HL-60 (cell line): ENCODE measurements around the gene SPATA3.

ENCODE experiments used
- DNase-seq, 2 experiments: peaks; one replicate each; pipeline ENCODE4 v3.0.0-alpha.2; 2010 to 2020; ENCODE audit warnings: low read depth in 1 of 2, low spot score in 1 of 2
- H3K27ac ChIP-seq: fragments of 250-450 bp; sonication (Bioruptor Pico); replicated peaks from 2 replicates; pipeline ENCODE4 v1.5.1; 2020; ENCODE audit warnings: mild to moderate bottlenecking, moderate library complexity
- H3K27me3 ChIP-seq: fragments of 250-450 bp; sonication (Bioruptor Pico); 2 replicates; pipeline ENCODE4 v1.5.1; 2021; ENCODE audit warnings: mild to moderate bottlenecking, moderate library complexity; ENCODE audit not compliant: insufficient read depth, poor library complexity, severe bottlenecking
- H3K4me3 ChIP-seq: replicated peaks from 2 replicates; pipeline ENCODE4 v1.5.1; 2011; ENCODE audit warnings: mild to moderate bottlenecking, control low read depth, low read length; ENCODE audit not compliant: insufficient read depth
- GABPA ChIP-seq: IDR thresholded peaks from 2 replicates; pipeline ENCODE4 v1.6.1; 2012; ENCODE audit warnings: low read depth
- POLR2AphosphoS5 ChIP-seq: IDR thresholded peaks from 2 replicates; pipeline ENCODE4 v1.6.1; 2012; ENCODE audit warnings: low read depth
- SPI1 ChIP-seq: IDR thresholded peaks from 2 replicates; pipeline ENCODE4 v1.6.1; 2012; ENCODE audit warnings: low read depth, mild to moderate bottlenecking, borderline replicate concordance
- TF ChIP-seq, protein P1 (sequence below): IDR thresholded peaks from 2 replicates; pipeline ENCODE4 v1.6.1; 2012; ENCODE audit warnings: low read depth; ENCODE audit not compliant: insufficient replicate concordance
- TF ChIP-seq, protein P2 (sequence below): IDR thresholded peaks from one replicate; pipeline ENCODE4 v1.5.1; 2011; ENCODE audit warnings: low read length, control low read depth, inconsistent platforms; ENCODE audit not compliant: insufficient read depth

Gene SPATA3

DNA sequence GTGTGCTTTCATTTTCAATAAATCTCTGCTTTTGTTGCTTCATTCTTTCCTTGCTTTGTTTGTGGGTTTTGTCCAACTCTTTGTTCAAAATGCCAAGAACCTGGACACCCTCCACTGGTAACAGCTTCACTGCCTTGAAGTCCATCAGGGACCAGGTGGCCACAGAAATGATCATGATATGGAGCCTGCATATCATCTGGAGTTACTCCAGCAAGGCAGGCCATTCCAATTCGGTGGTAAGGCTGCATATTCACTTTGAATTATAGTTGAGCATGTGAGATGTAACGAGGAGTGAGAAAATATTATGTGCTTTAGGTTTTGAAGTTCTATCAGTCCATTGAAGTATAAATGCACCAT is 26.3 kb upstream of the SPATA3 start:
- no peak overlapping the region for H3K27ac ChIP-seq
- no peak overlapping the region for H3K4me3 ChIP-seq
- DNase-seq, result no peak
- no peaks in the 10 kb centered on the region for H3K27me3 ChIP-seq
- TF ChIP-seq SPI1 (no peak), GABPA (no peak)
- TF ChIP-seq, protein P1, sequence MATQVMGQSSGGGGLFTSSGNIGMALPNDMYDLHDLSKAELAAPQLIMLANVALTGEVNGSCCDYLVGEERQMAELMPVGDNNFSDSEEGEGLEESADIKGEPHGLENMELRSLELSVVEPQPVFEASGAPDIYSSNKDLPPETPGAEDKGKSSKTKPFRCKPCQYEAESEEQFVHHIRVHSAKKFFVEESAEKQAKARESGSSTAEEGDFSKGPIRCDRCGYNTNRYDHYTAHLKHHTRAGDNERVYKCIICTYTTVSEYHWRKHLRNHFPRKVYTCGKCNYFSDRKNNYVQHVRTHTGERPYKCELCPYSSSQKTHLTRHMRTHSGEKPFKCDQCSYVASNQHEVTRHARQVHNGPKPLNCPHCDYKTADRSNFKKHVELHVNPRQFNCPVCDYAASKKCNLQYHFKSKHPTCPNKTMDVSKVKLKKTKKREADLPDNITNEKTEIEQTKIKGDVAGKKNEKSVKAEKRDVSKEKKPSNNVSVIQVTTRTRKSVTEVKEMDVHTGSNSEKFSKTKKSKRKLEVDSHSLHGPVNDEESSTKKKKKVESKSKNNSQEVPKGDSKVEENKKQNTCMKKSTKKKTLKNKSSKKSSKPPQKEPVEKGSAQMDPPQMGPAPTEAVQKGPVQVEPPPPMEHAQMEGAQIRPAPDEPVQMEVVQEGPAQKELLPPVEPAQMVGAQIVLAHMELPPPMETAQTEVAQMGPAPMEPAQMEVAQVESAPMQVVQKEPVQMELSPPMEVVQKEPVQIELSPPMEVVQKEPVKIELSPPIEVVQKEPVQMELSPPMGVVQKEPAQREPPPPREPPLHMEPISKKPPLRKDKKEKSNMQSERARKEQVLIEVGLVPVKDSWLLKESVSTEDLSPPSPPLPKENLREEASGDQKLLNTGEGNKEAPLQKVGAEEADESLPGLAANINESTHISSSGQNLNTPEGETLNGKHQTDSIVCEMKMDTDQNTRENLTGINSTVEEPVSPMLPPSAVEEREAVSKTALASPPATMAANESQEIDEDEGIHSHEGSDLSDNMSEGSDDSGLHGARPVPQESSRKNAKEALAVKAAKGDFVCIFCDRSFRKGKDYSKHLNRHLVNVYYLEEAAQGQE, result no peak
- TF ChIP-seq, protein P2, sequence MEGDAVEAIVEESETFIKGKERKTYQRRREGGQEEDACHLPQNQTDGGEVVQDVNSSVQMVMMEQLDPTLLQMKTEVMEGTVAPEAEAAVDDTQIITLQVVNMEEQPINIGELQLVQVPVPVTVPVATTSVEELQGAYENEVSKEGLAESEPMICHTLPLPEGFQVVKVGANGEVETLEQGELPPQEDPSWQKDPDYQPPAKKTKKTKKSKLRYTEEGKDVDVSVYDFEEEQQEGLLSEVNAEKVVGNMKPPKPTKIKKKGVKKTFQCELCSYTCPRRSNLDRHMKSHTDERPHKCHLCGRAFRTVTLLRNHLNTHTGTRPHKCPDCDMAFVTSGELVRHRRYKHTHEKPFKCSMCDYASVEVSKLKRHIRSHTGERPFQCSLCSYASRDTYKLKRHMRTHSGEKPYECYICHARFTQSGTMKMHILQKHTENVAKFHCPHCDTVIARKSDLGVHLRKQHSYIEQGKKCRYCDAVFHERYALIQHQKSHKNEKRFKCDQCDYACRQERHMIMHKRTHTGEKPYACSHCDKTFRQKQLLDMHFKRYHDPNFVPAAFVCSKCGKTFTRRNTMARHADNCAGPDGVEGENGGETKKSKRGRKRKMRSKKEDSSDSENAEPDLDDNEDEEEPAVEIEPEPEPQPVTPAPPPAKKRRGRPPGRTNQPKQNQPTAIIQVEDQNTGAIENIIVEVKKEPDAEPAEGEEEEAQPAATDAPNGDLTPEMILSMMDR, result no peak

DNA sequence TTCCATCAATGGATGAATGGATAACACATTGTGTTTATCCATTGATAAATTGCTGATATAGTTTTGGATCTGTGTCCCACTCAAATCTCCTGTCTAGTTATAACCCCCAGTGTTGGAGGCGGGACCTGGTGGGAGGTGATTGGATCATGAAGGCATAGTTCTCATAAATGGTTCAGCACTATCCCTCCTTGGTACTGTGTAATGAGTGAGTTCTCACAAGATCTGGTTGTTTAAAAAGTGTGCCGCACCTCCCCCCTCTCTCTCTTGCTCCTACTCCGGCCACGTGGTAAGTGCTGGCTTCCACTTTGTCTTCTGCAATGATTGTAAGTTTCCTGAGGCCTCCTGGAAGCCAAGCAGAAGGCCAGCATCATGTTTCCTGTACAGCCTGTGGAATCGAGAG is 23.9 kb upstream of the SPATA3 start:
- no peak overlapping the region for H3K27ac ChIP-seq
- H3K27me3 ChIP-seq, result no peaks in the 10 kb centered on the region
- TF ChIP-seq, protein P2, result no peak
- H3K4me3 ChIP-seq, result no peak overlapping the region
- DNase-seq, result no peak

DNA sequence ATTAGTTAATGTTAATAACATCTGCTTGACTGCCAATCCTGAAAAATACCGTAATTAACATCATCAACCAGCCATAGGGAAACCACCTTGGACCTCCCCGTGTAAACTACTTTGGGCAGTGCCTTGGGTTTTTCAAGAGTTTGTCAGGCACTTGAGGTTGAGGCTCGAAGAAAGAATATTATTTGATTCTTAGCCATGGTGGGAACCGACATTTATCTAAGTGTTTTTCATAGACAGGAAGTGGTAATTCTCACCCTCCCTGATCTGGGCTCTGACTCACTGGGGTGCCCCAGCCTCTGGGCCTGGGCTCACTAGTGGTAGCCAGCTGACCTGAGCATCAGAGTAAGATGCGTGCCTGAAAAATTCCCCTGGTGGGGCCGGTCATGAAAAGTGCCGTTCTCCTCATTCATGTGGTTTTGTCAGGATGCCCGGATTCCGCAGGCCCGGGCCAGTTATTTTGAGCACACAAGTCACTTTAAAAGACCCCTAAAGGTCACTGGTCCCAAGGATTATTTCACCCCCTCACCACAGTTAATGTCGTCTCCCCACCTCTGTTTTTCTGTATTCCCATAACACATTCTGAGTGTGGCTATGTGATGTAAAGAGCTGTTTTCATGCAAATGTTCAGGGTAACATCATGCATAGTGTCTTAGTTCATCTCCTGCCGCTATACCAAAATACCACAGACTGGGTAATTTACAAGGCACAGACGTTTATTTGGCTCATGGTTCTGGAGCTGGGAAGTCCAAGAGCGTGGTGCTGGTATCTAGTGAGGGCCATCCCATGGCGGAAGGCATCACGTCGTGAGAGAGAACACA is 21.6 kb upstream of the SPATA3 start:
- Histone ChIP-seq H3K27me3 (no peaks in the 10 kb centered on the region), H3K4me3 (no peak overlapping the region), H3K27ac (no peak overlapping the region)
- peak; percentile 4; the same call in 1 of the 2 replicates for TF ChIP-seq SPI1
- TF ChIP-seq, protein P1, result no peak
- no peak for DNase-seq

DNA sequence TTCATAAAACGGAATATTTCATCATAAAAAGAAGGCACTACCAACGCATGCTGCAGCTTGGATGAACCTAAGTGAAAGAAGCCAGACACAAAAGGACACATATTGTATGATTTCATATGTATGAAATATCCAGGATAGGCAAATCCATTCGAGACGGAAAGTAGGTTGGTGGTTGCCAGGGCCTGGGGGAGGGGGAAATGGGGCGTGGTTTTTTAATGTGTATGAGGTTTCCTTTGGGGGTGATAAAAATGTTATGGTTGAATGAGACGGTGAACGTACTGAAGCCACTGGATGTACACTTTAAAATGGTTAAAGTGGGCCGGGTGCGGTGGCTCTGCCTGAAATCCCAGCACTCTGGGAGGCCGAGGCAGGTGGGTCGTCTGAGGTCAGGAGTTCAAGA is 20.0 kb upstream of the SPATA3 start:
- no peak for TF ChIP-seq POLR2AphosphoS5
- no peak for TF ChIP-seq SPI1
- TF ChIP-seq, protein P2, result no peak
- no peak for TF ChIP-seq GABPA
- TF ChIP-seq, protein P1, result no peak
- DNase-seq, result no peak
- H3K27ac ChIP-seq, result no peak overlapping the region
- no peaks in the 10 kb centered on the region for H3K27me3 ChIP-seq
- H3K4me3 ChIP-seq, result no peak overlapping the region
